Nephron progenitor cell (in vitro differentiated cells): ENCODE data around the gene NYNRIN.
A peak's percentile ranks its signal among the peaks of the same experiment; 100 is the strongest.

Experiments
- DNase-seq: peaks from one replicate; pipeline ENCODE4 v3.0.0; 2021
- H3K27ac Mint-ChIP-seq: 2 replicates; pipeline ENCODE4 v1.8.0; 2021; ENCODE audit warnings: mild to moderate bottlenecking, moderate library complexity, mixed read lengths
- H3K27me3 Mint-ChIP-seq: 2 replicates; pipeline ENCODE4 v1.8.0; 2021; ENCODE audit warnings: mild to moderate bottlenecking, low read depth, mixed read lengths; ENCODE audit not compliant: poor library complexity
- H3K36me3 Mint-ChIP-seq: 2 replicates; pipeline ENCODE4 v1.8.0; 2021; ENCODE audit warnings: low read depth, mixed read lengths
- H3K4me1 Mint-ChIP-seq: 2 replicates; pipeline ENCODE4 v1.8.0; 2021; ENCODE audit warnings: mixed read lengths
- H3K4me3 Mint-ChIP-seq: 2 replicates; pipeline ENCODE4 v1.8.0; 2021; ENCODE audit warnings: mild to moderate bottlenecking, moderate library complexity, mixed read lengths
- H3K9me3 Mint-ChIP-seq: 2 replicates; pipeline ENCODE4 v1.8.0; 2021; ENCODE audit warnings: mild to moderate bottlenecking, moderate library complexity, mixed read lengths
- TF ChIP-seq, protein P1 (sequence below): fragments of 200-600 bp; sonication (generic); IDR thresholded peaks from 2 replicates; pipeline ENCODE4 v1.5.0; 2021; ENCODE audit warnings: antibody characterized with exemption

The NYNRIN gene

GRCh38 chr14:24401810-24402702, 3.3 kb downstream of the NYNRIN start:
- H3K27ac Mint-ChIP-seq = peak overlapping the region; percentile 5
- DNase-seq = no peak
- peaks cover 10% of the 10 kb centered on the region for H3K27me3 Mint-ChIP-seq
- peak overlapping the region; percentile 94 for H3K4me3 Mint-ChIP-seq
- H3K4me1 Mint-ChIP-seq = peaks cover 75% of the 10 kb centered on the region
- H3K9me3 Mint-ChIP-seq = no peaks in the 10 kb centered on the region
- TF ChIP-seq, protein P1, sequence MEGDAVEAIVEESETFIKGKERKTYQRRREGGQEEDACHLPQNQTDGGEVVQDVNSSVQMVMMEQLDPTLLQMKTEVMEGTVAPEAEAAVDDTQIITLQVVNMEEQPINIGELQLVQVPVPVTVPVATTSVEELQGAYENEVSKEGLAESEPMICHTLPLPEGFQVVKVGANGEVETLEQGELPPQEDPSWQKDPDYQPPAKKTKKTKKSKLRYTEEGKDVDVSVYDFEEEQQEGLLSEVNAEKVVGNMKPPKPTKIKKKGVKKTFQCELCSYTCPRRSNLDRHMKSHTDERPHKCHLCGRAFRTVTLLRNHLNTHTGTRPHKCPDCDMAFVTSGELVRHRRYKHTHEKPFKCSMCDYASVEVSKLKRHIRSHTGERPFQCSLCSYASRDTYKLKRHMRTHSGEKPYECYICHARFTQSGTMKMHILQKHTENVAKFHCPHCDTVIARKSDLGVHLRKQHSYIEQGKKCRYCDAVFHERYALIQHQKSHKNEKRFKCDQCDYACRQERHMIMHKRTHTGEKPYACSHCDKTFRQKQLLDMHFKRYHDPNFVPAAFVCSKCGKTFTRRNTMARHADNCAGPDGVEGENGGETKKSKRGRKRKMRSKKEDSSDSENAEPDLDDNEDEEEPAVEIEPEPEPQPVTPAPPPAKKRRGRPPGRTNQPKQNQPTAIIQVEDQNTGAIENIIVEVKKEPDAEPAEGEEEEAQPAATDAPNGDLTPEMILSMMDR = no peak
- peaks cover 30% of the 10 kb centered on the region for H3K36me3 Mint-ChIP-seq

DNA sequence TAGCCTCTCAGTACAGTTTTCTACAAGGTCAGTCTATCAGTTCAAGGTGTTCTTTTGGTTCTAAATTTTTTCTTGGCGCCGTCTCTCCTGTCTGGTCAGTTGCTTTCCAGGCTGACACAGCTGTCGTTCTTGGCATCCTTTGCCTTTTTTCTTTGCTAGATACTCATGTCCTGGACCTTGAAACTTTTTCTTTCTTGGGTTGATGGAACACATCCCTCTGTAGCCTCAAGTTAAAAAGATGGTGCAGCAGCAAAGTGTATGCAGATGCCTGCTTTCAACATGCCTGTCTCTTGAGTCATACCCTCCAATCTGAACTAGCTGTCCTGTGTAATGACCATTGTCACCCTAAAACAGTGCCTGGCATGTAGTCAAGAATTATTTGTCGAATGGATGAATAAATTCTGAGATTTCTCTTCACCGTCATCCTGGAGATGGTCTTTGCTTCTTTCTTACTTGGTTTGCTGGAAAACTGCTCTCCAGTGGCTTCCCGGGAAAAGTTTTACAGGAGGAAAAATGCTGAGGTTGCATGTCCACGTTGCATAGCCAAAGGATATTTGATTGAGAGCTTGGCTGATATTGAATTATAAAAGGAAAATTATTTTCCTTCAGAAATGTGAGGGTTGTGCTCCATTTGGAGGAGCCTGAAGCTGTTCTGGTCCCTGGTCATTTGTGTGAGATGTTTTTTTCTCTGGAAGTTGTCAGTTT, 4.6 kb downstream of the NYNRIN start:
- DNase-seq = no peak
- Mint-ChIP-seq H3K4me1 (peaks cover 63% of the 10 kb centered on the region), H3K36me3 (peaks cover 31% of the 10 kb centered on the region), H3K27ac (no peak overlapping the region), H3K27me3 (peaks cover 10% of the 10 kb centered on the region), H3K9me3 (no peaks in the 10 kb centered on the region), H3K4me3 (peak overlapping the region; percentile 71)
- TF ChIP-seq, protein P1 = no peak

GRCh38 chr14:24404814-24405213, 6.0 kb downstream of the NYNRIN start:
- TF ChIP-seq, protein P1 = no peak
- peaks cover 6% of the 10 kb centered on the region for H3K27me3 Mint-ChIP-seq
- H3K36me3 Mint-ChIP-seq = peaks cover 40% of the 10 kb centered on the region
- H3K9me3 Mint-ChIP-seq = no peaks in the 10 kb centered on the region
- no peak overlapping the region for H3K4me3 Mint-ChIP-seq
- no peak overlapping the region for H3K27ac Mint-ChIP-seq
- peaks cover 57% of the 10 kb centered on the region for H3K4me1 Mint-ChIP-seq
- DNase-seq = no peak

- peaks cover 49% of the 10 kb centered on the region for H3K36me3 Mint-ChIP-seq
- H3K4me1 Mint-ChIP-seq = peaks cover 41% of the 10 kb centered on the region
- H3K9me3 Mint-ChIP-seq = no peaks in the 10 kb centered on the region
- TF ChIP-seq, protein P1 = no peak
- no peak for DNase-seq
- peaks cover 6% of the 10 kb centered on the region for H3K27me3 Mint-ChIP-seq
- H3K4me3 Mint-ChIP-seq = no peak overlapping the region
- H3K27ac Mint-ChIP-seq = no peak overlapping the region
Measured at GRCh38 chr14:24406416-24406815, 7.6 kb downstream of the NYNRIN start.

DNA sequence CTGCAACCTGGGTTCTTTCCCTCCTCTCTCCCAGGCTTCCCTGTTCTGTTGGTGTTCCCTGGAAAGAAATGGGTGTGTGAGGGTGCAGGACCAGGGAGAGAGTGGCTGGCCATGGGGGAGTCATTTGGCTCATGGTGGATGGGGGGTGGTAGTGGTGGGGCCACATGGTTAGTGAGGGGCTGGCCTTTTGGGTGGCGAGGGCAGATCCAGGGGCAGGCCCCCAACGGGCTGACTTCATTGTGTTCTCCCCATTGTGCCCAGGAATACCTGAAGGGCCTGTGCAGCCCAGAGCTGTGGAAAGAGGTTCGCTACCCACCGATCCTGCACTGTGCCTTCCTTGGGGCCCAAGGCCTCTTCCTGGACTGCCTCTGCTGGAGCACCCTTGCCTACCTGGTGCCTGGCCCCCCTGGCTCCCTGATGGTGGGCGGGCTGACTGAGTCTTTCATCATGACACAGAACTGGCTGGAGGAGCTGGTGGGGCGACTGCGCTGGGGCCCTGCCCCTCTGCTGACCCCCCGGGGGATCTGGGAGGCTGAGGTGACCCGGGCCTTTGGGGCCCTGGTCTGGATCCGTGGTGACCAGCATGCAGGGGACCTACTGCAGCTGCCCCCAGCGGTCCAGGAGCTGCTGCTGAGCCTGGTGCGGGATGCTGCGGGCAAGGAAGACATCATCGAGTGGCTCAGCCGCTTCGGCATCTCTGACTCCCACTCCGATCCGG, 9.0 kb downstream of the NYNRIN start:
- Mint-ChIP-seq H3K27ac (no peak overlapping the region), H3K27me3 (peaks cover 6% of the 10 kb centered on the region), H3K9me3 (no peaks in the 10 kb centered on the region), H3K4me1 (peaks cover 28% of the 10 kb centered on the region), H3K36me3 (peaks cover 62% of the 10 kb centered on the region), H3K4me3 (no peak overlapping the region)
- no peak for DNase-seq
- TF ChIP-seq, protein P1 = no peak
